ENCODE data around the gene CAMK2D.
"Not testable (repeated sequence)": the region's sequence is repeated elsewhere in the genome, so short reads cannot be mapped to it uniquely, and the experiment has no call there.

The CAMK2D gene

DNA sequence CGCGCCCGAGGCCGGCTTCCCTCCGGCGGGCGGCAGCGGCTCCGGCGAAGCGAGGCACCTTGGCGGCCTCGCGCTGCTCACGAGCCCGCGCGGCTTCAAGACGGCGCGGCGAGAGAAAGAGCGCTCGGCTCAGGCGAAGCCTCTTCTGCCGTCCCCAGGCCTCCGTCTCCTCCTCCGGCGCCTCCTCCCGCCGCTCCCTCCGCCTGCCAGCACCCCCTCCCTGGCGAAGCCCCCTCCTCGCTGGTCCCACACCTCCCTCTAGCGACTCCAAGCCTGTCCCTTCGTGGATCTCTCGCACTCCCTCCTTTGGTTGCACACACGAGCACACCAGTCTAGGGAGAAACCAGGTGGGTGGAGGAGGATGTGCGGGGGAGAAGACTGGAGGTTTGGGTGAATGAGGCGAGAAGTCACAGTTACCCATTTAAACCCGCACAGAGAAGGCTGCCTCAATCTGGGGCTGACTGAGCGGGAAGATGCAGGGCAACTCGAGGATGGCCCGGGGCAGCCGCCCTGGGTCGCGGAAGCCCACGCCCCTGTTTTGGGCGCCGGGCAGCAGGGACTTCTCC lies at the start of gene CAMK2D:
Gene CAMK2D (minus strand): TSS at position 119 of the 566 bp plus-strand sequence. CDS start 670 bp downstream, outside the sequence.
- DNase-seq (ENCODE audit: low read depth) = peak; percentile 25

GRCh38 chr4:113810906-113811305 lies 49.4 kb upstream of the CAMK2D start:
- peak; percentile 54 for DNase-seq (ENCODE audit: low read depth)

DNA sequence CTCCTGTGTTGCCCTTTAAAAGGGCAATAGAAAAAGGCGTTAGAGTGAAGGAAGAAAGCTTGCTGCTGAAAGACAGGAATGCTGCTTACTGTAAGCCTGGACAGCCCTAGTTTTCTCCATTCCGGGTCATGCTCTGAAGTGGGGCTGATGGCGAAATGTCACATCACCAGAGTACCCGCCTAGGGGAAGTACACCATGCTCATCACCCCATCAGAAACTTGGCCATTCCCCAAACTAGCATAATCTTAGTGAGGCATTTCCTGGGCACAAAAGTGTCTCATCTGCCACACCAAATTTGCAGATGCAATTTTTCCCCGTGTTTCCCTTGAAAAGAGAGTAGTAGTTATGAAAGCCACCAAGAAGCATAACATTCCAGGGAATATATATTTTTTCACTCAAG lies 47.8 kb upstream of the CAMK2D start:
- DNase-seq (ENCODE audit: low read depth) = no peak

DNA sequence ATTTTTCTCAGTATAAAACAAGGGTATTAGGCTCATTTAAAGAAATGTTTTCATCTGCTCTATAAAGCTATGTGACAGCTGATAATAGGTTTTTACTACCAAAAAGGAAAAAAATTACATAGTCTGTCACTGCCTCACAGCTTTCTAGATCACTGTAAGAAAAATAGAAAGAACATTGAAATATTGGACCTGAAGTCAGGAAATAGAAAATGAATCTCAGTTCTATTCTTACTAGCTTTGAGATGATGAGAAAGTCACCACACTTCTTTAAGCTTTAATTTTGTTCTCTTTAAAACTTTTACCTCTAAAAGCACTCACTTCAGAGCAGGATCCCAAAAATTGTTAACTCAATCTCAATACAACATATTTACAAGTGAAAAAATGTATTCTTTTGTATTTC lies 45.3 kb upstream of the CAMK2D start:
- no peak for DNase-seq (ENCODE audit: low read depth)

- no peak for DNase-seq (ENCODE audit: low read depth)
These were observed 40.3 kb upstream of the CAMK2D start for GRCh38 chr4:113801882-113802281.

DNA sequence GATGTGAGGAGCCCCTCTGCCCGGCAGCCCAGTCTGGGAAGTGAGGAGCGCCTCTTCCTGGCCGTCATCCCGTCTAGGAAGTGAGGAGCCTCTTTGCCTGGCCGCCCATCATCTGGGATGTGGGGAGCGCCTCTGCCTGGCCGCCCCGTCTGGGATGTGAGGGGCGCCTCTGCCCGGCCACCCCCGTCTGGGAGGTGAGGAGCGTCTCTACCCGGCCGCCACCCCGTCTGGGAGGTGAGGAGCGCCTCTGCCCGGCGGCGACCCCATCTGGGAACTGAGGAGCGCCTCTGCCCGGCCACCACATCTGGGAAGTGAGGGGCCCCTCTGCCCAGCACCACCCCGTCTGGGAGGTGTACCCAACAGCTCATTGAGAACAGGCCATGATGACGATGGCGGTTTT lies 34.8 kb upstream of the CAMK2D start:
- DNase-seq (ENCODE audit: low read depth) = not testable (repeated sequence)

DNA sequence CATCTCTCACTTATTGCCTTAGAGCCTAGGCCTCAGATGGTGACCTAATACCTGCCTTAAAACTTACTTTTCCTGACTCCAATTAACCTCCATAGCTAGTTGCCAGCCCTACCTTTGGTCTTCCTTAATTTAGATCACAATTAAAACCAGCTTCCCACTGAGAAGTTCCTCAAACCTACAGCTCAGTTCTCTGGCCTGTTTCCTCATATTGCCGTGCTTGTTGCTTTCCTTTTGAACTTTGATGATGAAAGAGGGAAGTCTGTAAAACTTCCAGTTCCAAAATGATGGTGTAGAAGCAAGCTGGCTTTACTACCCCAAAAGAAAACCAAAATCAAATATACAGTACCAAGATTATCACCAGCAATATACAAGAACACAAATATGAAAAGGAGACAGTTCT lies 28.9 kb upstream of the CAMK2D start:
- no peak for DNase-seq (ENCODE audit: low read depth)

DNA sequence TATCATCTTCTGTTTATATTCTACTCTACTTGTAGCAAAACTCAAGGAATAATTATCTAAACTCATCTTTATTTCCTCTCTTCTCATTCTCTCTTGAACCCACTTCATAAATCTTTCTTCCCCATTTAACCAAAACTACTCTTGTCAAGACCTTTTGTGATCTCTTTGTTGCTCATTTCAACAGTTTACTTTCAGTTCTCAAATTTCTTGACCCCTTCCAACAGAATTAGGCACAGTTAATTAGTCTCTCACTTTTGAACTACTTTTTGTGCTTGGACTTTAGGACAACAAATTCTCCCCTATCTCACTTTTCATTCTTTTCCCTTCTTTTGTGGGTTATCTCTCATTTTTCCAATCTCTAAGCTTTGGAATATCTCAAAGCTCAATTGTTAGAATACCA lies 27.4 kb upstream of the CAMK2D start:
- DNase-seq (ENCODE audit: low read depth) = no peak

DNA sequence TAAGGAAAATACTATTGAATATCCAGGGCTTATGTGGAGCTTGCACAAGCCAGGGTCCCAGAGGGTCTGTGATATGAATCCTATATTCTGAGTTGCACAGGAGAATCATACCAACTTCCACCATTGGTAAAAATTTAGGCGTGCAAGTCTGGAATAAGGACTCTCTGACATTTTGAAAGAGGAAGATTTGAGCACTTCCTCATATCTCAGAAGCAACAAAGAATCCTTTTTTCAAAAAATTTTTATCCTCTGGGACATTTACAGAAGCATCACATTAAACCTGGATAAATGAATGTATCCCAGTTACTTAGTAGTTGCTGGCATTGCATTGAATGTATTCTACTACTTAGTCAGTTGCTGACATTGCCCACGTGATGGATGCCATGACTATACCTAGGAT lies 24.2 kb upstream of the CAMK2D start:
- DNase-seq (ENCODE audit: low read depth) = no peak

DNA sequence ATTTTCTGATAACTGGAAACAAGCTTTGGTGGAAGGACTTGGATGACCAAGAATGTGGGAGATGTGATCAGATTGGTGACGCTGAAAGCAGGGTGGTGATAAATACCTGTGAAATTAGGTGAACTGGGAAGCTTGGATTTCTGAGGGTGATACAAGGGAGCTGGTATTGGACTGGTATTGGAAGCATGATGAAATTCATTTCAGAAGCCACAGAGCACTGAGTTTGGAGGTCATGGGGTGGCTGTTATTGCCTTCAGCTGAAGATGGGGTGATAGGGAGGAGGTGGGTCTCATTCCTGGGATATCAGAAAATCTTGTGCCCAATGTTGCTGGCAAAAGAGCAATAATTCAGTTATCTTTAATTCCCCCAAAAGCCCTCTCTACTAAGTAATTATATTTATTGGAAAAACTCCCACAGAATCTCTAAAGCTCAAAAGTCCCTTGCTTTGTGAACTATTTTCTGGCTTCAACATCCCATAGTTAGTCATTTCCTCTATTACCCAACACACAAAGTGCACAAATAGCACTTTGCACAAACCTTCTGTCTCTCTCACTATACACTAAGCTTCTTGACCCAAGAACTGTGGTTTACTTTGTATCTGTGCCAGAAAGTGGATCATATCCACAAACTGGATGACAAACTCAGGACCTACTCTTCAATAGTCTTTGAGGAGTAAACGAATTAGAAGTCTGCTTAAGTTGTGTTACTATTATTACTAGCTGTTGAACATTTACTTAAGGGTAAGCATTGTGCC lies 23.1 kb upstream of the CAMK2D start:
- peak; percentile 97 for DNase-seq (ENCODE audit: low read depth)

- DNase-seq (ENCODE audit: low read depth) = no peak
These were observed 22.2 kb upstream of the CAMK2D start for GRCh38 chr4:113783701-113784100.

GRCh38 chr4:113783289-113783688 lies 21.8 kb upstream of the CAMK2D start:
- no peak for DNase-seq (ENCODE audit: low read depth)

DNA sequence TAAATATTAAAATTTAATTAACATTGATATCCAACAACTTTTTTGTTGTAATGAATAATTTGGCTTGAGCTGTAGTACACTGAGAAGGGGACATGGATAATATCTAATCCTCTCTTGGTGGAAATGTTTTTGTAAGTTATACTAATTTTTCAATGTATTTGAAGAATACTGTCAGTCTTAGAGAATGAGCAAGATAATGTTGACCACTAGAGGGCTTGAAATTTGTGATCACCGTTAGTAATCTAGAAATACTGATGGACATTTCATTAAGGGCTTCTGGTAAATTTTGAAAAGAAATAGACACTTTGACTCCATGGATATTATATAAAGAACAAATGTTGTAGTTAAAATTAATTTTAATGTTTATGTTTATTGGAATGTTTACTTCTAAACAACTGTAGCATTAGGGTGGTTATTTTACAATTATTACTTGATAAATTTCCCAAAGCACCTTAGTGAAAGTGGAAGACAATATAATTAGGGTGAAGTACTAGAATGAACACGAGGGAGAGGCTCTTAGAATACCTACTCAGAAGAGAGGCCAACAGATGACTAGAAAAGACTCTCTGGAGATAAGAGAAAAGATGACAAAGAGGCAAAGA lies 20.0 kb upstream of the CAMK2D start:
- DNase-seq (ENCODE audit: low read depth) = no peak

DNA sequence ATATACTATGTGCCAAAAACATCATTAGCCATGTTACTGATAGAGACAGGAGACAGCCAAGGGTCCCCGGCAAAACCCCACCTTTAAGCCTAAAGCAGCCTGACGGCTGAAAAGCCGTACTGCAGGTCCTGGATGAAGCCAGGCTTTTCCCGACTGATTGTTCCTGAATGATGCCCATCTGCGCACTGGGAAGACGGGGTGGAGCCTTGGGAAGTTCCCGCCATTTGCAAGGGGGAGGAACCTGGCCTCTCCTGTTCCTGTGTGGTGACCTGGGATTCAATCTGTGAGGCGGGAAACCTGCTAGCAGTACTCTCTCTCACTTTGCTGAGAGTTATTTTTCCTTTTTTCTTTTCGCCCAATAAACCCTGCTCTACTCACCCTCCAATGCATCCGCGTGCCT lies 15.1 kb upstream of the CAMK2D start:
- no peak for DNase-seq (ENCODE audit: low read depth)

DNA sequence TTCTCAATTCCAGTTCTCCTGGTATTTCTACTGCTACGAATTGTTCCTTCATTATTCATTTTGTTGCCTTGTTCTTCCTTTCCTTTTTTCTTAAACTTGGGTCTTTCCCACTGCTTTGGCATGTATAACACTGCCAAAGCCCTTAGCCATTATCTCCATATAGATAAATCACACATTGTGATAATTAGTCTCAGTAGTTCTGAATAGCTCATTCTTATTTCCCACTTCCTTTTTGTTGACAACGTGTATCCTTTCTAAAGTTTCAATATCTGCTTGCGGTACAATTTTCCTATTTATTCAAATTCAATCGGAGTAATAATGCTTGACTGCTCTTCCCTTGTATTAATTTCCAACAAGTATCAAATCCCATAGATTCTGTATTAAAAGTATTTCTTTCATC lies 14.5 kb upstream of the CAMK2D start:
- DNase-seq (ENCODE audit: low read depth) = no peak

DNA sequence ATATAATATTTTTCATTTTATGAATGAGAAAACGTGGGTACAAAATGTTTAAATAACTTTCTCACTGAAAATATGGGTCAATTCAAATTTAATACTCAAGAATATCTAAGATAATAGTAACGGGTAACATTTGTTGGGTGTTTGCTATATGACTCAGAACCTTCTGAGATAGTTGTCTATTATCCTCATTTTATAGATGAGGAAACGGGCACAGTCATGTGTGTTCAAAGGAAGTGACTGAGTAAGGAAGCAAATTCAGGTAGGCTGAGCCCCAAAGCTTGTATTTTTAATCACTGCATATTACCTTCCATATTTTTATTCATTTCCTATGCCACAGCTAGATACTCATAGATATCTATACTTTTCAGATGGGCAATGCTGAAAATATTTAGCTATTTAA lies 12.2 kb upstream of the CAMK2D start:
- DNase-seq (ENCODE audit: low read depth) = no peak

- no peak for DNase-seq (ENCODE audit: low read depth)
These were observed 11.5 kb upstream of the CAMK2D start for GRCh38 chr4:113773014-113773413.

DNA sequence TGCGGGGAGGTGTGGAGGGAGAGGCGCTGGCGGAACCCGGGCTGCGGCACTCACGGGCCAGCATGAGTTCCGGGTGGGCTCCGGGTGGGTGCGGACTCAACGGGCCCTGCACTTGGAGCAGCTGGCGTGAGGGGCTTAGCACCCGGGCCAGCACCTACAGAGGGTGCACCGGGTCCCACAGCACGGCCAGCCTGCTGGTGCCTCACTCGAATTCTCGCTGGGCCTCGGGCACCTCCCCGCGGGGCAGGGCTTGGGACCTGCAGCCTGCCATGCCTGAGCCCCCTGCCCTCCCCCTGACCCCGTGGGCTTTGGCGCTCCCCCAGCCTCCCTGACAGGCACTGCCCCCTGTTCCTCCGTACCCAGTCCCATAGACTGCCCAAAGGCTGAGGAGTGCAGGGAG lies 10.8 kb upstream of the CAMK2D start:
- DNase-seq (ENCODE audit: low read depth) = no peak

DNA sequence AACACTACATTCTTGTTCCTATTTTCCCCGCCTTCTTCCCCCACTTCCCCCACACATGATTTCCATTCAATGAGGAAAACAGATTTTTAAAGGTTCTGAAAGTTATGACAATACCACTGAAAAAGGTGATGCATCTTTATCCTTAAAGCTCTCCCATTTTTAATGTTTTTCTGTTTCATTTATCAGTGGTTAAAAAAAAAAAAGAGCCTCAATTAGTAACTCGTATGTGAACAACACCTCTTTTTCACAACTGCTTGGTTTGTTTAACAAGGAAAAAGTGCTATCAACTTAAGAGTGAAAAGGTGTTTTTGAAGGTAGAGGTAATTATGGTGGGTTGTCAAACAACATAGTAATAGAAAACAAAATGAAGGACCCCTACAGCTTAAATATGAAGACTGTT lies 8.2 kb upstream of the CAMK2D start:
- DNase-seq (ENCODE audit: low read depth) = no peak

DNA sequence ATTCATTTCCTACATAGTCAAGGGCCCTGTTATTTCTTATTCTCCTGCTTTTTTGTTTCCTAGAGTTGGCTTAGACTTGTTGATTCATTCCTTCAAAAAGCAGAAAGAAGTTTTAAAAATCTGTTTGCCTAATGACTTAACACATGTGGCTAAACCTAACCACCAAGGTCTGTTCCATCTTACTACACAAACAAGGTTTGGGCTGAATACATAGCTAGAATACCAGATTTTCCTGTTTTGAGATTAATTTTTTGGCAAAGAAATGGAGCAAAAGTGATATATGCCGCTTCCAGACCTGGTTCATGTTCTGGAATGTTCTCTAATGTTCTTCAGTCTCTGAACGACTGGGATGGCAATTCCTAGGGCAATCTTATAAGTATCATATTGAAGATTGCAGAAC lies 7.4 kb upstream of the CAMK2D start:
- no peak for DNase-seq (ENCODE audit: low read depth)

- DNase-seq (ENCODE audit: low read depth) = no peak
These were observed 5.3 kb upstream of the CAMK2D start for GRCh38 chr4:113766882-113767281.

GRCh38 chr4:113764720-113765264 lies 3.3 kb upstream of the CAMK2D start:
- DNase-seq (ENCODE audit: low read depth) = no peak

DNA sequence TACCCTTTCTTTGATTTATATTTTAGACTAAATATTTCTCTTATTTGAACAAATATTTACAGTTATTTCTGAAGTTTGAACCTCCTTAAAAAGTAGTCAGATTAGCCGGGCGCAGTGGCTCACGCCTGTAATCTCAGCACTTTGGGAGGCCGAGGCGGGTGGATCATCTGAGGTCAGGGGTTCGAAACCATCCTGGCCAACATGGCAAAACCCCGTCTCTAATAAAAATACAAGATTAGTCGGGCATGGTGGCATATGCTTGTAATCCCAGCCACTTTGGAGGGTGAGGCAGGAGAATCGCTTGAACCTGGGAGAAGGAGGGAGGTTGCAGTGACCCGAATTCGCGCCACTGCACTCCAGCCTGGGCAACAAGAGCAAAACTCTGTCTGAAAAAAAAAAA lies 2.4 kb upstream of the CAMK2D start:
- DNase-seq (ENCODE audit: low read depth) = not testable (repeated sequence)

GRCh38 chr4:113763029-113763285 lies 1.4 kb upstream of the CAMK2D start:
- no peak for DNase-seq (ENCODE audit: low read depth)

Data from GM04503 (cell line).